ENCODE data around the gene TRABD2B. TPM values are rescaled to one million over a fixed set of nuclear protein-coding genes. Genes with fewer than 3 reads are reported as not detected.

Gene TRABD2B
- total and polyA plus RNA-seq, 2 experiments from 2014 or later: 1.6 to 2.0 TPM

DNA sequence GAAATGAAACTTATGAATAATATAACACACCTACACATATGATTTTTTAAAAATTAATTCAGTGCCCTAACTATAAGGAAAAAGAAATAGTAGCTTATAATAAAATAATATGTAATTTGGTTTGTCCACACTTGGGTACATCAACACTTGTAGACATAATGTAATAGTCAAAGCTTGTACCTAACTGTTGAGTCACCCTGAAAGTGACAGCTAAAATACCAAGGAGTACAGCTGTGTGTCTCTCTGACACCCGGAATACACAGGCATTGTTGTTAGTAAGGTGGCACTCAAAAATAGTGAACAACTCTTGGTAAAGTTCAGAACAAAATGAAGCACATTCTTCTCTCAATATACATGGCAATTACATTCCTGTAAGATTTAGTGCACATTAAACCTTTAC lies 243.4 kb downstream of the TRABD2B start:
- Histone ChIP-seq H4K20me1 (replicated peaks; ENCODE audit: insufficient read depth) (no peaks in the 10 kb centered on the region), H3K4me3 (no peak overlapping the region), H3K4me1 (ENCODE audit: insufficient read depth) (no peaks in the 10 kb centered on the region), H3K27ac (ENCODE audit: low read depth) (no peak overlapping the region), H3F3A (replicated peaks; ENCODE audit: low read depth) (no peaks in the 10 kb centered on the region), H3K9me2 (ENCODE audit: insufficient read depth) (no peaks in the 10 kb centered on the region), H3K27me3 (ENCODE audit: insufficient read depth) (no peaks in the 10 kb centered on the region), H3K4me2 (no peak overlapping the region), H2AFZ (no peak overlapping the region), H3K79me2 (replicated peaks; ENCODE audit: insufficient read depth) (no peaks in the 10 kb centered on the region), H3K36me3 (ENCODE audit: insufficient read depth) (no peaks in the 10 kb centered on the region)
- H3K36me3 Mint-ChIP-seq (ENCODE audit: low read depth): no peaks in the 10 kb centered on the region
- ATAC-seq (no peak), DNase-seq (ENCODE audit: low spot score) (no peak)
- peaks cover 4% of the 10 kb centered on the region for H3K27me3 Mint-ChIP-seq (ENCODE audit: insufficient read depth, low read depth, poor library complexity)
- H3K4me1 Mint-ChIP-seq: peaks cover 9% of the 10 kb centered on the region; the same call in 2 of the 3 replicates
- no peaks in the 10 kb centered on the region for H3K9me3 Mint-ChIP-seq
- H3K27ac Mint-ChIP-seq: no peak overlapping the region
- H3K4me3 Mint-ChIP-seq: no peak overlapping the region
- TF ChIP-seq, protein P1, sequence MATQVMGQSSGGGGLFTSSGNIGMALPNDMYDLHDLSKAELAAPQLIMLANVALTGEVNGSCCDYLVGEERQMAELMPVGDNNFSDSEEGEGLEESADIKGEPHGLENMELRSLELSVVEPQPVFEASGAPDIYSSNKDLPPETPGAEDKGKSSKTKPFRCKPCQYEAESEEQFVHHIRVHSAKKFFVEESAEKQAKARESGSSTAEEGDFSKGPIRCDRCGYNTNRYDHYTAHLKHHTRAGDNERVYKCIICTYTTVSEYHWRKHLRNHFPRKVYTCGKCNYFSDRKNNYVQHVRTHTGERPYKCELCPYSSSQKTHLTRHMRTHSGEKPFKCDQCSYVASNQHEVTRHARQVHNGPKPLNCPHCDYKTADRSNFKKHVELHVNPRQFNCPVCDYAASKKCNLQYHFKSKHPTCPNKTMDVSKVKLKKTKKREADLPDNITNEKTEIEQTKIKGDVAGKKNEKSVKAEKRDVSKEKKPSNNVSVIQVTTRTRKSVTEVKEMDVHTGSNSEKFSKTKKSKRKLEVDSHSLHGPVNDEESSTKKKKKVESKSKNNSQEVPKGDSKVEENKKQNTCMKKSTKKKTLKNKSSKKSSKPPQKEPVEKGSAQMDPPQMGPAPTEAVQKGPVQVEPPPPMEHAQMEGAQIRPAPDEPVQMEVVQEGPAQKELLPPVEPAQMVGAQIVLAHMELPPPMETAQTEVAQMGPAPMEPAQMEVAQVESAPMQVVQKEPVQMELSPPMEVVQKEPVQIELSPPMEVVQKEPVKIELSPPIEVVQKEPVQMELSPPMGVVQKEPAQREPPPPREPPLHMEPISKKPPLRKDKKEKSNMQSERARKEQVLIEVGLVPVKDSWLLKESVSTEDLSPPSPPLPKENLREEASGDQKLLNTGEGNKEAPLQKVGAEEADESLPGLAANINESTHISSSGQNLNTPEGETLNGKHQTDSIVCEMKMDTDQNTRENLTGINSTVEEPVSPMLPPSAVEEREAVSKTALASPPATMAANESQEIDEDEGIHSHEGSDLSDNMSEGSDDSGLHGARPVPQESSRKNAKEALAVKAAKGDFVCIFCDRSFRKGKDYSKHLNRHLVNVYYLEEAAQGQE (IDR thresholded peaks at IDR 0.05; ENCODE audit: unreplicated experiment): no peak
- no peak for TF ChIP-seq ZNF331 (CRISPR knock-in tag; IDR thresholded peaks at IDR 0.05; ENCODE audit: low read depth)
- no peak for TF ChIP-seq JUNB (IDR thresholded peaks at IDR 0.05; ENCODE audit: unreplicated experiment)
- TF ChIP-seq, protein P2, sequence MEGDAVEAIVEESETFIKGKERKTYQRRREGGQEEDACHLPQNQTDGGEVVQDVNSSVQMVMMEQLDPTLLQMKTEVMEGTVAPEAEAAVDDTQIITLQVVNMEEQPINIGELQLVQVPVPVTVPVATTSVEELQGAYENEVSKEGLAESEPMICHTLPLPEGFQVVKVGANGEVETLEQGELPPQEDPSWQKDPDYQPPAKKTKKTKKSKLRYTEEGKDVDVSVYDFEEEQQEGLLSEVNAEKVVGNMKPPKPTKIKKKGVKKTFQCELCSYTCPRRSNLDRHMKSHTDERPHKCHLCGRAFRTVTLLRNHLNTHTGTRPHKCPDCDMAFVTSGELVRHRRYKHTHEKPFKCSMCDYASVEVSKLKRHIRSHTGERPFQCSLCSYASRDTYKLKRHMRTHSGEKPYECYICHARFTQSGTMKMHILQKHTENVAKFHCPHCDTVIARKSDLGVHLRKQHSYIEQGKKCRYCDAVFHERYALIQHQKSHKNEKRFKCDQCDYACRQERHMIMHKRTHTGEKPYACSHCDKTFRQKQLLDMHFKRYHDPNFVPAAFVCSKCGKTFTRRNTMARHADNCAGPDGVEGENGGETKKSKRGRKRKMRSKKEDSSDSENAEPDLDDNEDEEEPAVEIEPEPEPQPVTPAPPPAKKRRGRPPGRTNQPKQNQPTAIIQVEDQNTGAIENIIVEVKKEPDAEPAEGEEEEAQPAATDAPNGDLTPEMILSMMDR (conservative IDR thresholded peaks at IDR 0.05; ENCODE audit: low read depth in 2 of 2): no peak
- no peak for TF ChIP-seq NANOG (IDR thresholded peaks at IDR 0.05; ENCODE audit: borderline replicate concordance)
- TF ChIP-seq CREB1 (CRISPR knock-in tag; IDR thresholded peaks at IDR 0.05; ENCODE audit: low read depth): no peak
- no peak for TF ChIP-seq STAT1 (IDR thresholded peaks at IDR 0.05; ENCODE audit: unreplicated experiment)
- TF ChIP-seq, protein P3, sequence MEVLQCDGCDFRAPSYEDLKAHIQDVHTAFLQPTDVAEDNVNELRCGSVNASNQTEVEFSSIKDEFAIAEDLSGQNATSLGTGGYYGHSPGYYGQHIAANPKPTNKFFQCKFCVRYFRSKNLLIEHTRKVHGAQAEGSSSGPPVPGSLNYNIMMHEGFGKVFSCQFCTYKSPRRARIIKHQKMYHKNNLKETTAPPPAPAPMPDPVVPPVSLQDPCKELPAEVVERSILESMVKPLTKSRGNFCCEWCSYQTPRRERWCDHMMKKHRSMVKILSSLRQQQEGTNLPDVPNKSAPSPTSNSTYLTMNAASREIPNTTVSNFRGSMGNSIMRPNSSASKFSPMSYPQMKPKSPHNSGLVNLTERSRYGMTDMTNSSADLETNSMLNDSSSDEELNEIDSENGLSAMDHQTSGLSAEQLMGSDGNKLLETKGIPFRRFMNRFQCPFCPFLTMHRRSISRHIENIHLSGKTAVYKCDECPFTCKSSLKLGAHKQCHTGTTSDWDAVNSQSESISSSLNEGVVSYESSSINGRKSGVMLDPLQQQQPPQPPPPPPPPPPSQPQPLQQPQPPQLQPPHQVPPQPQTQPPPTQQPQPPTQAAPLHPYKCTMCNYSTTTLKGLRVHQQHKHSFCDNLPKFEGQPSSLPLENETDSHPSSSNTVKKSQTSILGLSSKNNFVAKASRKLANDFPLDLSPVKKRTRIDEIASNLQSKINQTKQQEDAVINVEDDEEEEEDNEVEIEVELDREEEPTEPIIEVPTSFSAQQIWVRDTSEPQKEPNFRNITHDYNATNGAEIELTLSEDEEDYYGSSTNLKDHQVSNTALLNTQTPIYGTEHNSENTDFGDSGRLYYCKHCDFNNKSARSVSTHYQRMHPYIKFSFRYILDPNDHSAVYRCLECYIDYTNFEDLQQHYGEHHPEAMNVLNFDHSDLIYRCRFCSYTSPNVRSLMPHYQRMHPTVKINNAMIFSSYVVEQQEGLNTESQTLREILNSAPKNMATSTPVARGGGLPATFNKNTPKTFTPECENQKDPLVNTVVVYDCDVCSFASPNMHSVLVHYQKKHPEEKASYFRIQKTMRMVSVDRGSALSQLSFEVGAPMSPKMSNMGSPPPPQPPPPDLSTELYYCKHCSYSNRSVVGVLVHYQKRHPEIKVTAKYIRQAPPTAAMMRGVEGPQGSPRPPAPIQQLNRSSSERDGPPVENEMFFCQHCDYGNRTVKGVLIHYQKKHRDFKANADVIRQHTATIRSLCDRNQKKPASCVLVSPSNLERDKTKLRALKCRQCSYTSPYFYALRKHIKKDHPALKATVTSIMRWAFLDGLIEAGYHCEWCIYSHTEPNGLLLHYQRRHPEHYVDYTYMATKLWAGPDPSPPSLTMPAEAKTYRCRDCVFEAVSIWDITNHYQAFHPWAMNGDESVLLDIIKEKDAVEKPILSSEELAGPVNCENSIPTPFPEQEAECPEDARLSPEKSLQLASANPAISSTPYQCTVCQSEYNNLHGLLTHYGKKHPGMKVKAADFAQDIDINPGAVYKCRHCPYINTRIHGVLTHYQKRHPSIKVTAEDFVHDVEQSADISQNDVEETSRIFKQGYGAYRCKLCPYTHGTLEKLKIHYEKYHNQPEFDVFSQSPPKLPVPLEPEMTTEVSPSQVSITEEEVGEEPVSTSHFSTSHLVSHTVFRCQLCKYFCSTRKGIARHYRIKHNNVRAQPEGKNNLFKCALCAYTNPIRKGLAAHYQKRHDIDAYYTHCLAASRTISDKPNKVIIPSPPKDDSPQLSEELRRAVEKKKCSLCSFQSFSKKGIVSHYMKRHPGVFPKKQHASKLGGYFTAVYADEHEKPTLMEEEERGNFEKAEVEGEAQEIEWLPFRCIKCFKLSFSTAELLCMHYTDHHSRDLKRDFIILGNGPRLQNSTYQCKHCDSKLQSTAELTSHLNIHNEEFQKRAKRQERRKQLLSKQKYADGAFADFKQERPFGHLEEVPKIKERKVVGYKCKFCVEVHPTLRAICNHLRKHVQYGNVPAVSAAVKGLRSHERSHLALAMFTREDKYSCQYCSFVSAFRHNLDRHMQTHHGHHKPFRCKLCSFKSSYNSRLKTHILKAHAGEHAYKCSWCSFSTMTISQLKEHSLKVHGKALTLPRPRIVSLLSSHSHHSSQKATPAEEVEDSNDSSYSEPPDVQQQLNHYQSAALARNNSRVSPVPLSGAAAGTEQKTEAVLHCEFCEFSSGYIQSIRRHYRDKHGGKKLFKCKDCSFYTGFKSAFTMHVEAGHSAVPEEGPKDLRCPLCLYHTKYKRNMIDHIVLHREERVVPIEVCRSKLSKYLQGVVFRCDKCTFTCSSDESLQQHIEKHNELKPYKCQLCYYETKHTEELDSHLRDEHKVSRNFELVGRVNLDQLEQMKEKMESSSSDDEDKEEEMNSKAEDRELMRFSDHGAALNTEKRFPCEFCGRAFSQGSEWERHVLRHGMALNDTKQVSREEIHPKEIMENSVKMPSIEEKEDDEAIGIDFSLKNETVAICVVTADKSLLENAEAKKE (CRISPR knock-in tag; IDR thresholded peaks at IDR 0.05): no peak
- no peak for TF ChIP-seq ZNF114 (CRISPR knock-in tag; IDR thresholded peaks at IDR 0.05)
- TF ChIP-seq POLR2AphosphoS5 (IDR thresholded peaks at IDR 0.05; ENCODE audit: low read depth): no peak
- no peak for TF ChIP-seq EZH2phosphoT487 (IDR thresholded peaks at IDR 0.05; ENCODE audit: unreplicated experiment)
- no peak for TF ChIP-seq EZH2 (IDR thresholded peaks at IDR 0.05; ENCODE audit: low read depth, unreplicated experiment)
- TF ChIP-seq, protein P4, sequence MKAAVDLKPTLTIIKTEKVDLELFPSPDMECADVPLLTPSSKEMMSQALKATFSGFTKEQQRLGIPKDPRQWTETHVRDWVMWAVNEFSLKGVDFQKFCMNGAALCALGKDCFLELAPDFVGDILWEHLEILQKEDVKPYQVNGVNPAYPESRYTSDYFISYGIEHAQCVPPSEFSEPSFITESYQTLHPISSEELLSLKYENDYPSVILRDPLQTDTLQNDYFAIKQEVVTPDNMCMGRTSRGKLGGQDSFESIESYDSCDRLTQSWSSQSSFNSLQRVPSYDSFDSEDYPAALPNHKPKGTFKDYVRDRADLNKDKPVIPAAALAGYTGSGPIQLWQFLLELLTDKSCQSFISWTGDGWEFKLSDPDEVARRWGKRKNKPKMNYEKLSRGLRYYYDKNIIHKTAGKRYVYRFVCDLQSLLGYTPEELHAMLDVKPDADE (IDR thresholded peaks at IDR 0.05): no peak
